ENCODE measurements around the gene PHF20.
"Not testable (repeated sequence)": the region's sequence is repeated elsewhere in the genome, so short reads cannot be mapped to it uniquely, and the experiment has no call there.

Gene PHF20

DNA sequence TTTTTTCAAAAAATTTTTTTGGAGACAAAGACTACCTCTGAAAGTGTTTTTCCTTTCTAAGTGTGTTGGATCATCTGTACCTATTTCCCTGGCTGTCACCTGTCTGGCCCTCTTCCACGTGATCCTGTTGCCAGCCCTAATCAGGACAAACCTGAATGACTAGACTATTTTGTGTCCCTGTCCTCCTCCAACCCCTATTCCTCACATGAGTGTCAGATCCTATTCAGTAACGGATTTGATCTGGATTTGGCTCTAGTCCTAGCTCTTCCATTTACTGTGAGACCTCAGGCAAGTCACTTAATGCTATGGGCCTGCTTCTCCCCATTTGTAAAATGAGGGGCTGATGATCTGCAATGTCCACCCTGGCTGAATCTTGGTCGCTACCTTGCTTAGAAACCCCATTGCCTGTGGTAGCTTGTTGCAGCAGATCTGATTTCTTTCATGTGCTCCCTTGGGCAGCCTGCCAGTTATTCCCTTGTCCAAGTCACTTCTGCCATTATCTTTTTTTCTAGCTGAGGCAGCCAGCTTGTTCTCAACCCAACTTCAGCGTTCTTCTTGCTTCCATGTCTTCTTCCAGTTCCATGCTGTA is 4.8 kb downstream of the PHF20 start:
- no peak for DNase-seq (ENCODE audit: low read depth)

DNA sequence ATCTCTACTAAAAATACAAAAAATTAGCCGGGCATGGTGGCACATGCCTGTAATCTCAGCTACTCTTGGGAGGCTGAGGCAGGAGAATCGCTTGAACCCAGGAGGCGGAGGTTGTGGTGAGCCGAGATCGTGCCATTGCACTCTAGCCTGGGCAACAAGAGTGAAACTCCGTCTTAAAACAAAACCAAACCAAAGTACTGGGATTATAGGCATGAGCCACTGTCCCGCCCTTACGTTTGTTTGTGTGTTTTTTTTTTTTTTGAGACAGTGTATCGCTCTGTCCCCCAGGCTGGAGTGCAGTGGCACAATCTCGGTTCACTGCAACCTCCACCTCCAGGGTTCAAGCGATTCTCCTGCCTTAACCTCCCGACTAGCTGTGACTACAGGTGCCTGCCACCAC is 12.0 kb downstream of the PHF20 start:
- DNase-seq (ENCODE audit: low read depth), result not testable (repeated sequence)

DNA sequence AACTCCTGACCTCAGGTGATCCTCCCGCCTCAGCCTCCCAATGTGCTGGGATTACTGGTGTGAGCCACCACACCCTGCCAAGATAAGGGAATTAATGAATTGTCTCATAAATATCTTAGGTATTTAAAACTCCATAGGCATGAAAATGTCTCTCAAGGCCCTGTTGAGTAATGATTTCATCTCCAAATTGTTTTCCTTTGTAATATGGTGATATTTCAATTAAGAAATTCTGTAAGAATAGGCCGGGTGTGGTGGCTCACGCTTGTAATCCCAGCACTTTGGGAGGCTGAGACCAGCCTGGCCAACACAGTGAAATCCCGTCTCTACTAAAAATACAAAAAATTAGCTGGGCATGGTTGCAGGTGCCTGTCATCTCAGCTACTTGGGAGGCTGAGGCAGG is 13.7 kb downstream of the PHF20 start:
- DNase-seq (ENCODE audit: low read depth), result not testable (repeated sequence)

DNA sequence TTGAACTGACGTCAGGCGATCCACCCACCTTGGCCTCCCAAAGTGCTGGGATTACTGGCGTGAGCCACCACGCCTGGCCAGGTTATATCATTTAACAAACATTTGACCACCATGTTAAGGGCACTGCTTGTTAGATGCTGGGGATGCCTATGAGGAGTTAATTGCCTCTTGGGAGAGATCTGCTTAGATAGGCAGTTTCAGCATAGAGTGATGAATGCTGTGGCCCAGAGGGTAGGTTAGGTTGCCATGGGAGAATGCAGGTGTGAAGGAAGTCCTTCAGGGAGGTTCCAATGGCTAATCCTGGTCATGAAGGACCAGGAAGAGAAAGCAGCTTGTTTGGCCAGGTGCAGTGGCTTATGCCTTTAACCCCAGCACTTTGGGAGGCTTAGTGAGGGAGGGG is 17.0 kb downstream of the PHF20 start:
- no peak for DNase-seq (ENCODE audit: low read depth)

DNA sequence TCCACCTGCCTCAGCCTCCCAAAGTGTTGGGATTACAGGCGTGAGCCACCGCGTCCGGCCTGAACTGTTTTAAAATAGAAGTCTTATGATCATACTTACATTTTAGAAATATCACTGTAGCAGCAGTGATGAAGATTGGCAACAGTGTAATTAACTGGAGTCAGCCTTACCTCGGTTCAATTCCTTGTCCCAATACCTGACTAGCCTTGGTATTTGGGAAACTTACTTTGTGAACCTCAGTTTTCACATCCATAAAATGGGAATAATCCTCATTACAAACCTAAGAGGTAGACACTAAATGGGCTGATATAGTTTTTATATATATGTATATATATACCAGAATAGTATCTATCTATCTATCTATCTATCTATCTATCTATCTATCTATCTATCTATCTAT is 19.3 kb downstream of the PHF20 start:
- no peak for DNase-seq (ENCODE audit: low read depth)

DNA sequence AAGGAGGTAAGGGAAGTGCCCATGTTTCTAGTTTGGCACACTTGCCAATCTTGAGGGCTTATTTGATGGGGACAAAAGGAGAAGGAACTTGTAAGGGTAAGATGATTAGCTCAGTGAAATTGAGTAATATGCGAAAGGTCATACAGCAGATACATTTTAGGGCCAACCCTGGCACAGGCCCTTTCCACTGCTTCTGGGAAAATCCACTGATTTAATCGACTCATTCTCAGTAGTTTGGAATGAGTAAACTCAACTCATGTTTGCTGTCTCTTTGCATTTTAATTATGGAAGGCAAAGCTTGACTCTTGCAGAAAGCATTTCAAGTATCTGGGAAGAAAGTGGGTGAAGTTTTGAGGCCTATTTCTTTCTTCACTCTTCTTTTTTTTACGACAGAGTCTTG is 20.0 kb downstream of the PHF20 start:
- no peak for DNase-seq (ENCODE audit: low read depth)

DNA sequence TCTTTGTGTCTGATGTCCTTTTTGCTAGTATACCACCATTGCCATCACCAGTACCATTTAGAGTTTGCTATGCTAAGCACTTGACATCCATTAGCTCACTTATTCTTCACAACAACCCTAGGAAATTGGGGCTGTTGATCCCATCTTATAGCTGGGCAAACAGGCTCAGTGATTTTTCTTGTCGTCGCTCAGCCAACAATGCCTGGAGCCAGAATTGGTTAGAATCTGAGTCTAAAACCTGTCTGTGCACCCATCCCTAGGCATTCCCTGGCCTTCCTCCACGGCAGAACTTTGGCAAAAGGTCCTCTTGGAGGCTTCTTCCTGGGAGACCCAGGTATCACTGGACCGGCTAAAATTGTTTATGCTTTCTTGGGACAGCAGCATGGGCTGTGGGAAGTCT is 20.9 kb downstream of the PHF20 start:
- no peak for DNase-seq (ENCODE audit: low read depth)

DNA sequence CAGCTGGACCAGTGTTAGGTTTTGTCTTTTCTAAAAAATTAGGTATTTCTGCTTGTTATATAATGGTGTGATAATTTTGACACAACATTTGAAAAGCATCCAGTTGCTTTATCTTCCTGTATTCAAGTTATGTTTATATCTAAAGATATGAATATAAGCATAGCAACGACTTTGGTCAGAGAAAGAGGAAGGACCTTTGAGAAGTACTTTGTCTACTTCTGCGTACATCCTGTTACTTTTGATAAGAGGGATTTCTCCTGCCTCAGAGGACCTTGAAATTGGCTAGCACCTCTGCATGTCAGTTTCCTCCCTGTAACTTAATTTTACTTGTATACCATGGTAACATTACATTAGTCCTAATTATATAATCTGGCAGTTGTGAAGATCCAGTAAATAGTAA is 24.8 kb downstream of the PHF20 start:
- no peak for DNase-seq (ENCODE audit: low read depth)

DNA sequence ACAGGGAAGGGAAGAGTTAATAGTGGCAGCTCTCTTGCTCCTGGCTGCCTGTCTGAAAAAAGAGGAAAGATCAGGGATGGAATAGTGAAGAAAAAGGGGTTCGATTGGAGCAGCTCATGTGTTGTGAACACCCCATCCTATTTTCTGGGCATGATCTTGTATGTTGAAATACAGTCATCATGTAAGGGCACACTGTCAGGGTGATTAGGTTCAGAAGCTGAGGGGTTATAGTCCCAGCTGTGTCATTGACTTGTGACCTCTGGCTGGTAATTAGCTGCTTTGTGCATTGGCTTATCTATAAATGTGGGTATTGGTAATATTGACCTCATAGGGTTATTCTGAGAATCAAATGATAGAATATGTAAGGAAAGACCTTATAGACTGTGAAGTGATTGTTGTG is 30.1 kb downstream of the PHF20 start:
- DNase-seq (ENCODE audit: low read depth), result no peak

DNA sequence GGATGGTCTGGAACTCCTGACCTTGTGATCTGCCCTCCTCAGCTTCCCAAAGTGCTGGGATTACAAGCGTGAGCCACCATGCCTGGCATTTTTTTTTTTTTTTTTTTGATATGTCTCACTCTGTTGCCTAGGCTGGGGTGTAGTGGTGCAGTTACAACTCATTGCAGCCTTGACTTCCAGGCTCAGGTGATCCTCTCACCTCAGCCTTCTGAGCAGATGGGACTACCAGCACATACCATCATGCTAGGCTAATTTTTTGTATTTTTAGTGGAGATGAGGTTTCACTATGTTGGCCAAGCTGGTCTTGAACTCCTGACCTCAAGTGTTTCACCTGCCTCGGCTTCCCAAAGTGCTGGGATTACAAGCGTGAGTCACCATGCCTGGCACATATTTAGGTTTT is 34.3 kb downstream of the PHF20 start:
- DNase-seq (ENCODE audit: low read depth), result no peak

DNA sequence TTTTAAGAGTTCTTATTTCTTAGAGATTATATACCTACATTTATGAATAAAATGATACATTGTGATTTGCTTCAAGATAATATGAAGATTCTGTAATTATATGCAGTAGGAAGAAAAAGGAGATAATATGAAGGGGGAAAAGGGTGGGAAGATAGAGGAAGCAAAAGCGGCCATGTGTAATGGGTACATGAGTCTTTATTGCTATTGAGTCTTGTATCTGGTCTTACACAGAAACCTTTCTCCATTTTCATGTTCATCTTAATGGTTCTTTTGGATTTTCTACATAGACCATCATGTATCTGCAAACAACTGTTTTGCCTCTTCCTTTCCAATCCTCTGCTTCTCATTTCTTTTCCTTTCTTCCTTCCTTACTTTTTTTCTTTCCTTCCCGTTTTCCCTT is 36.1 kb downstream of the PHF20 start:
- DNase-seq (ENCODE audit: low read depth), result no peak

DNA sequence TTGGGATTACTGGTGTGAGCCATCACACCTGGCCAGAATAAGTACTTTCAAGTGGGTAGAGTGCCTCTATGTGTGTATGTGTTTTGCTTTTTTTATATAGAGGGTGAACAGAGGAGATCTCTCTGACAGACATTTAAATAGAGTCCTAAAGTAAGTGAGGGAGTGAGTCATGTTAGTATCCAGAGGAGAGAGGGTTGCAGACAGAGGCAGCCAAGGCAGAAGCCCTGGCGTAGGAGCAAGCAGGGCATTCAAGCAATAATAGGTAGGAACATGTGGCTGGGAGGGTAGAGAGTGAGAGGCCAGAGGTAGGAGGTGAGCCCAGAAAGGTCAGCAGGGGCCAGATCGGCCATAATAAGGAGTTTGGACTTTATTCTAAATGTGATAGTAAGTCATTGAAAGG is 48.9 kb downstream of the PHF20 start:
- no peak for DNase-seq (ENCODE audit: low read depth)

DNA sequence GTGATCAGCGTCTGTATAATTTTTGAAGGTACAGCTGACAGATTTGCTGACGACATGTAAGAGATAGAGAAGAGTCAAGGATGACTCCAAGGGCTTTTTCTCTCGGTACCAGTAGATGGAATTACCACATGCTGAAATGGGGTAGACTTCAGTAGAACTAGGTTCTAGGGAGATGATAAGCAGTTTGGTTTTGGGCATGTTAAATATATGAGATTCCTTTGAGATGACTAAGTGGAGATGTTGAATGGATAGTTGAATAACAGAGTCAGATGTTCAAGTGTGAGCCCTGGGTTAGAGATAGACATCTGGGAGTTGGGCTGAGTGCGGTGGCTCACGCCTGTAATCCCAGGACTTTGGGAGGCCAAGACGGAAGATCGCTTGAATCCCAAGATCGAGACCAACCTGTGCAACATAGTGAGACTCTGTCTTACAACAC is 50.0 kb downstream of the PHF20 start:
- no peak for DNase-seq (ENCODE audit: low read depth)

DNA sequence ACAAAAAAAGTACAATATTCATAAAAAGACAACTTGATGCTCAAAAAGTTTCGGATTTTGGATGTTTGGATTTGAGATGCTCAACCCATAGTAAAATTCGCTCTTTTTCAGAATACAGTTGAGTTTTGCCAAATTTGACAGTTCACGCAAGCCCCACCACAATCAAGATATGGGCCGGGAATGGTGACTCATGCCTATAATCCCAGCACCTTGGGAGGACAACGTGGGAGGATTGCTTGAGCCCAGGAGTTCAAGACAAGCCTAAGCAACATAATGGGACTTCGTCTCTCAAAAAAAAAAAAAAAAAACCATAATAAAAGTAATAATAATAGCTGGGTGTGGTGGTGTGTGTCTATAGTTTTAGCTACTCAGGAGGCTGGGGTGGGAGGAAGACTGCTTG is 51.3 kb downstream of the PHF20 start:
- no peak for DNase-seq (ENCODE audit: low read depth)

DNA sequence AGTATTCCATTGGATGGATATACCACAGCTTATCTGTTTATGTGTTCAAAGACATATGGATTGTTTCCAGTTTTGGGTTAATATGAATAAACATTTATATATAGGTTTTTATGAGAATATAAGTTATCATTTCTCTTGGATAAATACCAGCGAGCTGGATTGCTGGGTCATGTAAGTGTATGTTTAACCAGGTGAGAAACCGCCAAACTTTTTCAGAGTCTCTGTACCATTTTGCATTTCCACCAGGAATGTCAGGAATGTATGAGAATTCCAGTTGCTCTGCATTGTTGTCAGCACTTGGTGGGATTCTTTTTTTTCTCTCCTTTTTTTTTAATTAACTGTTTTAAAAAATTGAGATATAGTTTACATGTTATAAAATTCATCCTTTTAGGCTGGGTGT is 52.1 kb downstream of the PHF20 start:
- DNase-seq (ENCODE audit: low read depth), result no peak

DNA sequence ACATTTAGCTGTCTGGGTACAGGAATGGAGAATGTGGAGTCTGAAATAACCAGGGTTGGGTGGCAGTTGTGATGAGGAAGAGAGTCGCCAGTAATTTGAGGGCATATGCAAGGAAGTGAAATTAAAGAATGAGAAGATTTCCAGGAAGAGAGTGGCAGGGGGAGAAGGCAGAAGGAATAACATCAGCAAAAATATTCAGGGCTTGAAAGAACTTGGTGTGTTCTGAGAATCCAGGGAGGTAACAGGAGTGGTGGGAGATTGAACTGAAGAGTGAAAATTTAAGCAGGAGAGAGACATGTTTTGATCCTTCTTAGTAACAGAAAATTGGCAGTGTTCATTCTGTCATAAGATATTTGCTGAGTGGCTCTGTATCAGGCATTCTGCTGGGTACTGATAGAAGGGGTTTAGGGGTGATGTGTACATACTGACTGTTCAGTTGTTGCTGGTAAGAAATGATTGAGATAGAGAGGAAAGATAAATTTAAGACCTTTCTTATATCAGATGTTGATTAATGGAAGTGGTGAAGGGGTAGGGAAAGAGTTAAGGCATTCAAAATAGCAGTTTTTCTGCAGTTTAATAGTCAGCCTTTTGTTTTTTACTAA is 54.7 kb downstream of the PHF20 start:
- no peak for DNase-seq (ENCODE audit: low read depth)

DNA sequence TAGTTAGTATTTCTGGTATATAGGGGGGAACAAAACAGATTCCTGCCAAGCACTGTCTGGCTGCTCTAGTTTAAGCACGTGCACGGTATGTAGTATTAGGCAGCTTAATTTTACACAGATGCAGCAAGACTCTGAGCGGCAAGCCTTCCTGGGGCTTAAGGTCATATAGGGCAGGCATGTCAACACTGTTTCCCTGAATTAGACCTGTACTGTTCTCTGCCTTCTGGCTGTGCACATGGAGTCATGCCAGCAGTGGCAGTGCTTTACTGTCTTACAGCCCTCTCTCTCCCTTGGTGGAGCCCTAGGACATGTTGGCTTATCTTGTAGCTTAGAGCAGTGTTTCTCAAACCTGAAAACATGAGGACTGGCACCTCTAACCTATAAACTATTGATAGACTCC is 56.6 kb downstream of the PHF20 start:
- no peak for DNase-seq (ENCODE audit: low read depth)

DNA sequence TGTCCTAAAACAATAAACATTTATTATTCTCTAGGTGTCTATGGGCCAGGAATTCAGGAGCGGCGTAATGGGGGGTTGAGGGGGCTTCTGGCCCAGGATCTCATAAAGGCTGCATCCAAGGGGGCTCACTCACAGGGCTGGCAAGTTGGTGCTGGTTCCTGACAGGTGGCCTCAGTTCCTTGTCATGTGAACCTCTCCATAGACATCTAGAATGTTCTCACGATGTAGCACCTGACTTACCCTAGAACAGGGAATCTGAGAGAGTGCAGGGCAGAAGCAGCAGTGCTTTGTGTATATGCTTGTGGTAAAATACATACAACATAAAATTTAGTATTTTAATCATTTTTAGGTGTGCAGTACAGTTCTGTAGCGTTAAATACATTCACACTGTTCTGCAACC is 57.1 kb downstream of the PHF20 start:
- DNase-seq (ENCODE audit: low read depth), result no peak

DNA sequence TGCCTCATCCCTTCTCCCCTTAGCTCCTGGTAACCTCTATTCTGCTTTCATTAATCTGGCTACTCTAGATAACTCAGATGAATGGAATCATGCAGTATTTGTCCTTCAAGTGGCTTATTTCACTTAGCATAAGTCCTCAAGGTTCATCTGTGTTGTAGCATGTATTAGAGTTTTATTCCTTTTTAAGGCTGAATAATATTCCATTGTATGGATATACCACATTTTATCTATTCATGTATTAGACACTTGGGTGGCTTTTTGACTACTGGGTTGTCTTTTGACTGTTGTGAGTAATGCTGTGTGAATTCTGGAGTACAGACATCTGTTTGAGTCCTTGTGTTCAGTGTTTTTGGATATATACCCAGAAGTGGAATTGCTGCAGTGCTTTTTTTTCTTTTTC is 58.4 kb downstream of the PHF20 start:
- no peak for DNase-seq (ENCODE audit: low read depth)

DNA sequence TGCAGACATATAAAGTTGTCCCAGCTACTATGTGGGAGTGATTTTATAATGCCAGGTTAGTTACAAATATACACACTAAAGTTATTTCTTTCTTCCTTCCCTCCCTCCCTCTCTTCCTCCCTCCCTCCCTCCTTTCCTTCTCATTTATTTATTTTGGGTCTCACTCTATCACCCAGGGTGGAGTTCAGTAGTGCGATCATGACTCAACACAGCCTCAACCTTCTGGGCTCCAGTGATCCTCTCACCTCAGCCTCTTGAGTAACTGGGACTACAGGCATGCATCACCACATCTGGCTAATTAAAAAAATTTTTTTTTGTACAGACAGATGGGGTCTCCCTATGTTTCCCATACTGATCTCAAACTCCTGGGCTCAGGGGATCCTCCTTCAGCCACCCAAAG is 59.2 kb downstream of the PHF20 start:
- DNase-seq (ENCODE audit: low read depth), result no peak

DNA sequence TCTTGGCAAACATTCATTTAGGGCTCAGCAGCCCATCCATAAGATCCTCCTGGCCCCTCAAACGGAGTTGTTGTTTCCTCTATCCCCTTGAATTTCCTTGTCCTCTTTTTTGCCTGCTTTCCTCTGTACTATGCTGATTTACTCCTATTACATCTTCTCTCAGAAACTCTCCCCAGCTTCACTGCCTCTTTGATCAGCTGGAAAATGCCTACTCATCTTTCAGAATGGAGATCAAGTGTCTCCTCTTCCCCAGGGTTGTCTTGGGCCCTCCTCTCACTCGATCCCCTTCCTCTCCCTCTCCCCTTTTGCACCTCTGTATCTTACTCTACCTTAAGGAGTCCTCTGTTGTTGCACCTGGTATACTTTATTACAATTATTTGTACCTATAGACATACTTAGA is 60.2 kb downstream of the PHF20 start:
- no peak for DNase-seq (ENCODE audit: low read depth)

DNA sequence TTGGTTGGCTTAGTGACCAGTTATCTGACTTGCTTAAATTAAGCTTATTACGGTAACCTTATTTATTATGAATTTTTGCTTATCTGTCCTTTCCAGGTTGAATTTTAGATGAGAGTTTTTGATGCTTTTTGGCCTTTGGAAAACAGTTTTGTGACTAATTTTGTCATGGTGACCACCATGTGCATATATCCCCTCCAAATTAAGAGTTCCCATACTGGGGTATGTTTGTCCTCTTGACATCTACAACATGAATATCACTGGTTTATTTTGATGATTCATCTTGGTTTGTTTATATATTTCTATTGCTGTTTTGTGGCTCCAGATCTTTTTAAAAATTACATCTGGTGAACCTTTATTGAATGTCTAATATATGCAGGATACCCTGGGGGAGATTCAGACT is 61.4 kb downstream of the PHF20 start:
- DNase-seq (ENCODE audit: low read depth), result no peak

DNA sequence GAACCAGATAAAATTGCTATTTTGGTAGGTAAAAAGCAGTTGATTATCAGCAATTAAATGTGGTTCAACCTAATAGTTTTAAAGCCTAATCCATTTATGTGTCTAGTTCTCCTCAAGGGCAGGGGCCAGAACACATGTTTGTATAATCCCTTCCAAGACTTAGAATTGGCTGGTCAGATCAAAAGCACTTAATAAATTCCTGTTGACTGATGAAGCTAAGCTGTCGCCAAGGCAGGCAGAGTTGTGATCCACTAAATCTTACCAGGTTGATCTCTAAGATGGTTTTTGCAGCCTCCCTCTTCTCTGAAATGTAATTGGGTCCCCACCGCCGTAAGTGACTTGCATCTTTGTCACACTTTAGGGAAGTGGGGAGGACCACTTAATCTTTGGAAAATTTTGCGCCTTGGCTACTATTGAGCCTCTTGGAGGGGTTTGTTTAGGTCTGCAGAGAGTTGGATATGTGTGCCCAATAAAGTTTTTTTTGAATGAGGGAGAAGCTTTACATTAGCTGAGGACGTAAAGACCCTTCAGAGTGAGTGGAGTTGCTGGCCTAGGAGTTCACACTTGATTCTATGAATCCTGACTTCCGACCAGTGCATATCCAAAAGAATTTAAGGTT is 65.9 kb downstream of the PHF20 start:
- DNase-seq (ENCODE audit: low read depth), result no peak

DNA sequence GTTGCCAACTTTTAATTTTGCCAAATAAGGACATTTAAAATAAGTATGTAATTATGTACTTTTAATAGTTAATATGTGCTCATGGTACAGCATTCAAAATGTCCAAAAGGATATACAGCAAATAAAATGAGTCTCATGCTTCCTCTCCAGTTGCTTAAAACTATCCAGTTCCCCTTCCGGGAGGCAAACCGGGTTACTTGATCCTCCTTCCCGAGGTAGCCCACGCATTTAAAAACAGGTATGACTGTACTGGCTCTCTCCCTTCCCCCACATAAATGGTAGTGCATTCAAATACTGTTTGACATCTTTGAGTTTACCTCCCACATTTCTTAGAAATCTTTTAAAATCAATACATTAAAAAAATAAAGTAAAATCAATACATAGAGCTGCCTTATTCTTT is 66.4 kb downstream of the PHF20 start:
- no peak for DNase-seq (ENCODE audit: low read depth)

Data from T follicular helper cell (primary cell).